Epithelial cell of esophagus (primary cell): ENCODE measurements around the gene SLFN12L.
"Not testable (repeated sequence)": the region's sequence is repeated elsewhere in the genome, so short reads cannot be mapped to it uniquely, and the experiment has no call there.

Source experiments
- DNase-seq: peaks from one replicate; pipeline ENCODE4 v3.0.0; 2010; ENCODE audit warnings: low read depth
- H3K4me3 ChIP-seq: 2 replicates; pipeline ENCODE4 v1.5.1; 2011; ENCODE audit warnings: mild to moderate bottlenecking, low read length, control low read depth
- TF ChIP-seq, protein P1 (sequence below): IDR thresholded peaks from 2 replicates; pipeline ENCODE4 v1.5.1; 2011; ENCODE audit warnings: low read depth, mild to moderate bottlenecking, low read length, control low read depth, inconsistent platforms; ENCODE audit not compliant: insufficient read depth; ENCODE audit errors: missing control alignments

The SLFN12L gene

DNA sequence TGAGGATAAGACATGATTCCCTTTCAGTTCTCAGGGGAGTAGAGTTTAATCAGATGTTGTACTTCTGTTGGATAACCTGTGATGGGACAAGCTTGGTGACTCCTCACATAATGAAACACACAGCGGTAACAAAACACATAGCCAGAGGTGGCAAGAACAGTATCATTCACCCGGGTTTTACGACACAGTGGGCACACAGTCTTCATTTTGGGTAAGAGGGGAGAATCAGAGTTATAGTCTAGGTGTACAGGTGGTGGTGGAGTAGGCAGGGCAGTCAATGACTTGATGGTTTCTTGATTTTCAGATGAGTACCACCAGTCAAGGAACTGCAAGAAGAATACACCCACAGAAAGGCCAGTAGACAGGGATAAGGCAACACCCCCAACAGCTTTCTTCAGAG, 38.3 kb upstream of the SLFN12L start:
- no peak for DNase-seq
- TF ChIP-seq, protein P1, sequence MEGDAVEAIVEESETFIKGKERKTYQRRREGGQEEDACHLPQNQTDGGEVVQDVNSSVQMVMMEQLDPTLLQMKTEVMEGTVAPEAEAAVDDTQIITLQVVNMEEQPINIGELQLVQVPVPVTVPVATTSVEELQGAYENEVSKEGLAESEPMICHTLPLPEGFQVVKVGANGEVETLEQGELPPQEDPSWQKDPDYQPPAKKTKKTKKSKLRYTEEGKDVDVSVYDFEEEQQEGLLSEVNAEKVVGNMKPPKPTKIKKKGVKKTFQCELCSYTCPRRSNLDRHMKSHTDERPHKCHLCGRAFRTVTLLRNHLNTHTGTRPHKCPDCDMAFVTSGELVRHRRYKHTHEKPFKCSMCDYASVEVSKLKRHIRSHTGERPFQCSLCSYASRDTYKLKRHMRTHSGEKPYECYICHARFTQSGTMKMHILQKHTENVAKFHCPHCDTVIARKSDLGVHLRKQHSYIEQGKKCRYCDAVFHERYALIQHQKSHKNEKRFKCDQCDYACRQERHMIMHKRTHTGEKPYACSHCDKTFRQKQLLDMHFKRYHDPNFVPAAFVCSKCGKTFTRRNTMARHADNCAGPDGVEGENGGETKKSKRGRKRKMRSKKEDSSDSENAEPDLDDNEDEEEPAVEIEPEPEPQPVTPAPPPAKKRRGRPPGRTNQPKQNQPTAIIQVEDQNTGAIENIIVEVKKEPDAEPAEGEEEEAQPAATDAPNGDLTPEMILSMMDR = no peak
- H3K4me3 ChIP-seq = no peak overlapping the region

DNA sequence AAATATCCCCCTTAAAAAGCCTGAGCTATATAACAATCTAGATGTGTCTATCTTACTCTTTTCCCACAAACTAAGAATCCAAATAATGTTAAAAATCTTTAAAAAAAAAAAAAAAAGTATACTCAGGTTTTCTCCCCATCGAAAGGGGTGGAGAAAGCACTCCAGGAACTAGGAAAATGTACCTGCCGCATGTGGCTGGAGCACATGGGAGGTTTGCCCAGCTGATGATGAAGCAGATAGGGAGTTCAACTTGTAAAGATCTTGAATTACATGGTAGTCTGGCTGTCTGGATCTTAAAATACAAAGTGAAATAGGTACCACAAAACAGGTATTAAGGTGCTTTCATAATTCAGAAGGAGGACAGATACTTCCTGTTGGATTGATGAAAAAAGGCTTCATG, 31.9 kb upstream of the SLFN12L start:
- peak overlapping the region; percentile 92 for H3K4me3 ChIP-seq
- TF ChIP-seq, protein P1 = no peak
- DNase-seq = no peak

DNA sequence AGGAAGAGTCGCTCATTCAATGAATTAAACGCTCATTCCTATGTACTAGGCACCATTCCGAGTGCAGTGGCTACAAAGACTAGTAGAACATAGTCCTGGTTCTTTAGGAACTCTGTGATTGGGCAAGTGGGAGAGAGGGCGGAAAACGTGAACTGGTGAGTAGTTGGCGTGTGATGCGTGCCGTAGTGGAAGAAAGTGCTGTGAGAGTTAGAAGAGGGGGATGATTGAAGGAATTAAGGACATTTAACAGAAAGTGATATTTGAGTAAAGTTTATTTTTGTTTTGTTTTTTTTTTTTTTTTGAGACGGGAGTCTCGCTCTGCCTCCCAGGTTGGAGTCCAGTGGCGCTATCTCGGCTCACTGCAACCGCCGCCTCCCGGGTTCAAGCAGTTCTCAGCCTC, 31.1 kb upstream of the SLFN12L start:
- H3K4me3 ChIP-seq = peak overlapping the region; percentile 92
- peak; percentile 74 for DNase-seq
- TF ChIP-seq, protein P1 = no peak

DNA sequence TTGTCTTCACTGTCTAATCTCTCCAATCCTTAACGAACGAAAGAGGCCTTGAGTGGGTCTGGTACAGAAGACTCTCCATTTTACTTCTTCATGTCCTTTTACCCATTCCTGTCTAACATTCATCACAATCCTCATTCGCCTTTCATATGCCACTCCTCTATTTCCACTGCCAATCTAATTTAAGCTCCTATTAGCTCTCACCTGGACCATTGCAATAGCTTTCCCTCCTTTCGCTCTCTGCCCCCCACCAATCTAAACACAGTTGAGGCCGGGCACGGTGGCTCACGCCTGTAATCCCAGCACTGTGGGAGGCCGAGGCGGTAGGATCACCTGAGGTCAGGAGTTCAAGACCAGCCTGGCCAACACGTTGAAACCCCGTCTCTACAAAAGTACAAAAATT, 29.5 kb upstream of the SLFN12L start:
- no peak overlapping the region for H3K4me3 ChIP-seq
- TF ChIP-seq, protein P1 = no peak
- DNase-seq = no peak

DNA sequence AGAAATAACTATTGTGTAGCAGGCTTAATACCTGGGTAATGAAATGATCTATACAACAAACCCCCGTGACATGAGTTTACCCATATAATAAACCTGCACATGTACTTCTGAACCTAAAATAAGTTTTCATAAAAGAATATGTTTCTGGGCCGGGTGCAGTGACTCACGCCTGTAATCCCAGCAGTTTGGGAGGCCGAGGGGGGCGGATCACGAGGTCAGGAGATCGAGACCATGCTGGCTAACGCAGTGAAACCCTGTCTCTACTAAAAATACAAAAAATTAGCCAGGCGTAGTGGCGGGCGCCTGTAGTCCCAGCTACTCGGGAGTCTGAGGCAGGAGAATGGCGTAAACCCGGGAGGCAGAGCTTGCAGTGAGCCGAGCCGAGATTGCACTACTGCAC, 25.7 kb upstream of the SLFN12L start:
- DNase-seq, H3K4me3 ChIP-seq: not testable (repeated sequence)

DNA sequence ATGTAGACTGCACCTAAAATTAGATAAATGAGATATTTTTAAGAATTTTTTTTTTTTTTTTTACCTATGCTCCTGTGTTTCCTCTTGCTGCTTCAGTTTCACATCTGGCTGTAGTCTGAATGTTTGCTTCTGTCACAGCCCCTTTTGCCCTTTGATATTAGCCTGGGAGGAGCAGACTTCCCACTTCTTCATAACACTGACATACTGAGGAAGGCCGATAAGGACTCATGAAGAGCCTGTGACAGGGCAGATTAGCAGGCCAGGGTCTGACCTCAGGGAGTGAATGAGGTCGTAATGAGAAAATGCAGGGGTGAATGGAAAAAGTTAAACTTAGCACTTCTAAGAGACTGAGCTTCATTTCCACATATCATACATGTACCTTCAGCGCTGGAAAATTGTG, 23.2 kb upstream of the SLFN12L start, which contains the start of gene SLFN14:
SLFN14 (minus strand) TSS at position 117 of the 400 bp plus-strand sequence. CDS start 2,757 bp downstream, outside the sequence.
- TF ChIP-seq, protein P1 = no peak
- DNase-seq = no peak
- no peak within 1 kb of the TSS for H3K4me3 ChIP-seq

DNA sequence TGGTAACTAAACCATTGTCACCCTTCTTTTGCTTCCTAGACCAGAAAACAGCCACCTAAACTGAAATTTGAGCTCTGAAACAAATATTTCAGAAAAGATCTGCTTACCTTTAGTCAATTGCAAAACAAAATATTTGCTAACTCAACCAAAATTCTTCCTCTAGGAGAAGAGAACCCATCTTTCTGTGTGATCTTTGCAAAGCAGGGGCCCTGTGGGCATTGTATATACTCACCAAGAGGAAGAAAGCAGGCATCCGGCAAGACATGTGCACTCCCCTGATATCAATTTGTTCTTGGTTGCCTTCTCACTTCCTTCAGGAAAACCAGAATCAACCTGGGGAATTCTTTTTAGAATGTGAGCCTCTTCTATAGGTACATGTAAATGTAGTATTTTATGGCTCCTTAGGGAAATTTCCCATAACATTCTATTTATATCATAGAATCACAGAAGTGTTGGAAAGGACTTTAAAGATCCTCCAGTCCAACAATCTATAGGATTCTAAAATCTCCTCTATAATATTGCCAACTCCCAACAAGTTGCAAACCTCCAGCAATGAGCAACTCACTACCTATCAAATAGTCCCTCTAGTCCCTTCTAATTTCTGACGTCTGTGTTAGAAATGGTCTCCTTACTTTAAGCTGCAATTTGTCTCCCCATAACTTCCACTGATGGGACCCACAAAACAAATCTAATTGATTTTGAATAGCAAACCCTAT, 22.2 kb upstream of the SLFN12L start:
- TF ChIP-seq, protein P1 = no peak
- no peak overlapping the region for H3K4me3 ChIP-seq
- DNase-seq = no peak
